CD4-positive, alpha-beta T cell treated with Interleukin-1 beta for 1 hour (primary cell): ENCODE data around the gene MED16.
"Not testable (repeated sequence)": the region's sequence is repeated elsewhere in the genome, so short reads cannot be mapped to it uniquely, and the experiment has no call there.

ENCODE experiments used
- DNase-seq, 2 donors: peaks; one replicate each; pipeline ENCODE4 v3.0.0-alpha.2; 2020 to 2022

The MED16 gene

GRCh38 chr19:869245-870177 is 23.5 kb downstream of the MED16 start:
- no peak for DNase-seq

- DNase-seq = no peak
Measured at GRCh38 chr19:868458-869244, 24.3 kb downstream of the MED16 start.

- no peak for DNase-seq
Measured at GRCh38 chr19:867855-868457, 25.0 kb downstream of the MED16 start.

GRCh38 chr19:867301-867793 is 25.6 kb downstream of the MED16 start:
- DNase-seq = no peak

- DNase-seq = no peak
Measured at GRCh38 chr19:866769-867300, 26.2 kb downstream of the MED16 start.

GRCh38 chr19:863315-863620 is 29.7 kb downstream of the MED16 start:
- DNase-seq = no peak

- peak; percentile 82 to 83 for DNase-seq
Measured at GRCh38 chr19:862581-863314, 30.2 kb downstream of the MED16 start.

- peak; percentile 66 to 75 for DNase-seq
Measured at GRCh38 chr19:861756-862580, 31.0 kb downstream of the MED16 start.

GRCh38 chr19:861141-861755 is 31.7 kb downstream of the MED16 start:
- DNase-seq = no peak

- DNase-seq = peak in 1 of 2 donors; percentile 61
Measured at GRCh38 chr19:858868-859843, 33.8 kb downstream of the MED16 start, which contains the start of gene CFD. Gene CFD, plus strand, starts transcription at chr19:859664. Its CDS starts 26 bp downstream, at chr19:859690.

- no peak for DNase-seq
Measured at GRCh38 chr19:858284-858683, 34.7 kb downstream of the MED16 start.

- DNase-seq = no peak
Measured at GRCh38 chr19:855566-856120, 37.3 kb downstream of the MED16 start.

- DNase-seq = no peak
Measured at GRCh38 chr19:855142-855541, 37.8 kb downstream of the MED16 start.

- DNase-seq = no peak
Measured at GRCh38 chr19:854549-854948, 38.4 kb downstream of the MED16 start.

- not testable (repeated sequence) for DNase-seq
Measured at GRCh38 chr19:853614-854220, 39.3 kb downstream of the MED16 start.

- no peak for DNase-seq
Measured at GRCh38 chr19:853014-853585, 39.9 kb downstream of the MED16 start.

- no peak for DNase-seq
Measured at GRCh38 chr19:852136-853013, 40.6 kb downstream of the MED16 start, which contains the start of gene ELANE. Gene ELANE, plus strand, starts transcription at chr19:852303. Its CDS starts 26 bp downstream, at chr19:852329.
